GM12865 (cell line): ENCODE measurements around the gene PAPPA.

Source experiments
- DNase-seq: peaks from one replicate; pipeline ENCODE4 v3.0.0; 2010; ENCODE audit warnings: low read depth
- H3K4me3 ChIP-seq: 2 replicates; pipeline ENCODE4 v1.5.1; 2011; ENCODE audit warnings: mild to moderate bottlenecking, low read depth, low read length, control low read depth
- TF ChIP-seq, protein P1 (sequence below): IDR thresholded peaks from 2 replicates; pipeline ENCODE4 v1.5.1; 2011; ENCODE audit warnings: low read length, control low read depth, low read depth, inconsistent platforms; ENCODE audit not compliant: insufficient read depth; ENCODE audit errors: missing control alignments

Gene PAPPA

DNA sequence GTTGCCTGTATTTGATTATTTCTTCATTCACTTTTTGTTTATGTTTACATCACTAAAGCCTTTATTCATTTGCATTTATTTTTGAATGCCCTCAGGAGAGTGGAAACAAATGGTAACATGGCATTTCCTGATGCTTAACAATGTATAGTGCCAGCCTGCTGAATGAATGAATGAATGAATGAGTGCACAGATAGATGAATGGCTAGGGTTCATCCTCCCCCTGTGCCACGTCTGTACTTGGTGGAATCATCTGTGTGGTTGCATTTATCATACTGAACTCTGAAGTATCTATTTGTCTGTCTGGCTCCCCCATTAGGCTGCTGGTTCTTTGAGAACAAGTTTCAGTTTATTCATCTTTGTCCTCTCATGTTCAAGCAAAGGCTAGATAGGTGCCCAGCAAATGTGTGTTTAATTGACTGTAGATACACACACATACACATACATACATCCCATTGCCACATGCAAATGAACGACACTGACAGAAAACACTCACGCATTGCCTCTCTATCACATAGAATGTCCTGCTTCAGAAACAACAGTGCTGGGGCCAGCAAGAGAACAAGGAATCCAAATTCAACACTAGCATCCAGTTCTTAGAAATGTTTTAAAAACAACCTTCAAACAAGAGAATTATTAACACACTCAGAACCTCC is 150.4 kb downstream of the PAPPA start:
- TF ChIP-seq, protein P1, sequence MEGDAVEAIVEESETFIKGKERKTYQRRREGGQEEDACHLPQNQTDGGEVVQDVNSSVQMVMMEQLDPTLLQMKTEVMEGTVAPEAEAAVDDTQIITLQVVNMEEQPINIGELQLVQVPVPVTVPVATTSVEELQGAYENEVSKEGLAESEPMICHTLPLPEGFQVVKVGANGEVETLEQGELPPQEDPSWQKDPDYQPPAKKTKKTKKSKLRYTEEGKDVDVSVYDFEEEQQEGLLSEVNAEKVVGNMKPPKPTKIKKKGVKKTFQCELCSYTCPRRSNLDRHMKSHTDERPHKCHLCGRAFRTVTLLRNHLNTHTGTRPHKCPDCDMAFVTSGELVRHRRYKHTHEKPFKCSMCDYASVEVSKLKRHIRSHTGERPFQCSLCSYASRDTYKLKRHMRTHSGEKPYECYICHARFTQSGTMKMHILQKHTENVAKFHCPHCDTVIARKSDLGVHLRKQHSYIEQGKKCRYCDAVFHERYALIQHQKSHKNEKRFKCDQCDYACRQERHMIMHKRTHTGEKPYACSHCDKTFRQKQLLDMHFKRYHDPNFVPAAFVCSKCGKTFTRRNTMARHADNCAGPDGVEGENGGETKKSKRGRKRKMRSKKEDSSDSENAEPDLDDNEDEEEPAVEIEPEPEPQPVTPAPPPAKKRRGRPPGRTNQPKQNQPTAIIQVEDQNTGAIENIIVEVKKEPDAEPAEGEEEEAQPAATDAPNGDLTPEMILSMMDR, result no peak
- H3K4me3 ChIP-seq, result no peak overlapping the region
- DNase-seq, result no peak

DNA sequence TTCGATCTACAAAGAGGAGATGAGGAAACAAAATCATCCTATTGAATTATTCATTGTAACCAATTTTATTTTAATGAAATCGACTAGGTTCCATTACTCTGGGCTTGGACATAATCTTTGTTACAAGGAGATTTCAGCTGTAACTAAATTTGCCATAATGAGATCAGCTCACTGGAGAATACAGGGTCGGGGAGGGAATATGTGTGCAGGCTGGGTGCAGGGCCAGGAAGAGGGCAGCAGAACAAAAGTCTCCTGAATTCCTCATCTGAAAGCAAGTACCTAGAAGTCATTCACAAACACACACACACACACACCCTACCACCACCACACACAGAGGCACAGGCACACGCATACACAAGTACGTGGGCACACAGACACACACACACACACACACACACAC is 151.2 kb downstream of the PAPPA start:
- no peak for DNase-seq

DNA sequence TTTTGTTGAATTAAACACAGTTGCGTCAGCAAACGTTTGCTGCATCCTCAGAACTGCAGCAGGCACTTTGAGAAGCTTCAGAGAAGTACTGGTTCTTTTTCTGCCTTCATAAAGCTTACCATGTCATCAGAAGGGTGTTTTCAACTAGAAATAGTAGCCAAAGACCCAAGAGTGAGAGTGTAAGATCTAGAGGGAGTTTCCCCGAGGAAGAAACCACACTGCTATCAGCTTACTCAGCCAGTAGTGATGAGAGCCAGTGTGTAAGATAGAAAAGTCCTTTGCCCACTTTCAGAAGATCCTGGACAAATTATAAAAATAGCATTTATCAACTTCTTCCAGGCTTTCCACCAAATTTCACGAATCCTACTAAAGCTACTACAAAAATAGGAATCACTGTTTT is 154.5 kb downstream of the PAPPA start:
- DNase-seq, result no peak
- TF ChIP-seq, protein P1, result no peak
- no peak overlapping the region for H3K4me3 ChIP-seq

More for the DNA sequence above, 151.2 kb downstream of the PAPPA start:
- no peak overlapping the region for H3K4me3 ChIP-seq
- TF ChIP-seq, protein P1, result no peak

GRCh38 chr9:116309900-116310611 is 156.5 kb downstream of the PAPPA start:
- TF ChIP-seq, protein P1, result no peak
- no peak for DNase-seq
- no peak overlapping the region for H3K4me3 ChIP-seq

DNA sequence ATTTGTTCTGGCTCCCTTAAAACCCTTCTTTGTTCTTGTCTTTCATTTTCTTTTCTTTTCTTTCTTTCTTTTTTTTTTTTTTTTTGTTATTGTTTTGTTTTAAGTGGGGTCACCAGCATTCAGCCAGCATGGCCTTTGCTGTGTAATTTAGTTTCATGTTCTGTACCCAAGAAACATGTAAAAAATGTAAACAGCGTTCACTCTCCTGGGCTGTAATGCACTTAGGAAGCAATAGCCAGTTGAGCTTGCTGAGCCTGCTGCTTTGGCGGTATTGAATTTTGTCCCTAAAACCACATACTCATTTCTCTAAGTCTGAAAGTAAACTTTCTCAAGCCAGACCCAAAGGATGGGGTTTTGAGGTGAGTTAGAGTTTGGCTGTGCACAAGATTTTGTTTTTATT is 158.6 kb downstream of the PAPPA start:
- TF ChIP-seq, protein P1, result no peak
- no peak for DNase-seq

GRCh38 chr9:116313638-116314037 is 160.0 kb downstream of the PAPPA start:
- no peak for DNase-seq
- H3K4me3 ChIP-seq, result no peak overlapping the region
- TF ChIP-seq, protein P1, result no peak

More for the DNA sequence above, 158.6 kb downstream of the PAPPA start:
- no peak overlapping the region for H3K4me3 ChIP-seq
